DND-41 (cell line): ENCODE results near the gene PRKCE.

Experiments used
- EZH2 ChIP-seq: IDR thresholded peaks from 3 replicates; pipeline ENCODE4 v1.6.1; 2012; ENCODE audit warnings: borderline replicate concordance, low read depth, mild to moderate bottlenecking, moderate library complexity, low read length, inconsistent platforms; ENCODE audit not compliant: severe bottlenecking
- TF ChIP-seq, protein P1 (sequence below): IDR thresholded peaks from 2 replicates; pipeline ENCODE4 v1.5.1; 2012; ENCODE audit warnings: borderline replicate concordance, low read length, moderate library complexity, mild to moderate bottlenecking; ENCODE audit not compliant: poor library complexity, severe bottlenecking; ENCODE audit errors: extremely low read depth

- TF ChIP-seq, protein P1, sequence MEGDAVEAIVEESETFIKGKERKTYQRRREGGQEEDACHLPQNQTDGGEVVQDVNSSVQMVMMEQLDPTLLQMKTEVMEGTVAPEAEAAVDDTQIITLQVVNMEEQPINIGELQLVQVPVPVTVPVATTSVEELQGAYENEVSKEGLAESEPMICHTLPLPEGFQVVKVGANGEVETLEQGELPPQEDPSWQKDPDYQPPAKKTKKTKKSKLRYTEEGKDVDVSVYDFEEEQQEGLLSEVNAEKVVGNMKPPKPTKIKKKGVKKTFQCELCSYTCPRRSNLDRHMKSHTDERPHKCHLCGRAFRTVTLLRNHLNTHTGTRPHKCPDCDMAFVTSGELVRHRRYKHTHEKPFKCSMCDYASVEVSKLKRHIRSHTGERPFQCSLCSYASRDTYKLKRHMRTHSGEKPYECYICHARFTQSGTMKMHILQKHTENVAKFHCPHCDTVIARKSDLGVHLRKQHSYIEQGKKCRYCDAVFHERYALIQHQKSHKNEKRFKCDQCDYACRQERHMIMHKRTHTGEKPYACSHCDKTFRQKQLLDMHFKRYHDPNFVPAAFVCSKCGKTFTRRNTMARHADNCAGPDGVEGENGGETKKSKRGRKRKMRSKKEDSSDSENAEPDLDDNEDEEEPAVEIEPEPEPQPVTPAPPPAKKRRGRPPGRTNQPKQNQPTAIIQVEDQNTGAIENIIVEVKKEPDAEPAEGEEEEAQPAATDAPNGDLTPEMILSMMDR, result no peak
- no peak for TF ChIP-seq EZH2
These were observed 532.0 kb downstream of the PRKCE start for GRCh38 chr2:46183426-46183825.
